ENCODE data around the gene ZBTB24. TPM values are rescaled to one million over a fixed set of nuclear protein-coding genes. Genes with fewer than 3 reads are reported as not detected.

The ZBTB24 gene
- total and polyA plus RNA-seq, 2 experiments from 2014 or later = 3.8 to 6.9 TPM

GRCh38 chr6:109514946-109515345, 31.9 kb upstream of the ZBTB24 start:
- no peak overlapping the region for H3K4me2 ChIP-seq
- H3K9me3 ChIP-seq (ENCODE audit: low read depth) = no peaks in the 10 kb centered on the region
- WGBS (ENCODE audit: low lambda C conversion rate, missing lambda C conversion rate) = 81% methylated on average over 3 of the region's 3 CpGs
- no peaks in the 10 kb centered on the region for H3K27me3 ChIP-seq
- H3K4me3 ChIP-seq = no peak overlapping the region
- H3K4me1 ChIP-seq (ENCODE audit: insufficient read depth) = no peaks in the 10 kb centered on the region
- no peak overlapping the region for H3K27ac ChIP-seq
- H4K20me1 ChIP-seq (ENCODE audit: insufficient read depth, poor library complexity, severe bottlenecking) = no peaks in the 10 kb centered on the region
- TF ChIP-seq EZH2phosphoT487 (IDR thresholded peaks at IDR 0.05; ENCODE audit: low read depth, severe bottlenecking, unreplicated experiment) (no peak), EZH2 (IDR thresholded peaks at IDR 0.05; ENCODE audit: borderline replicate concordance) (no peak), CTCF (IDR thresholded peaks at IDR 0.05; ENCODE audit: poor library complexity) (no peak)
- DNase-seq (ENCODE audit: low spot score) = no peak
- H2AFZ ChIP-seq = no peak overlapping the region
- H3K79me2 ChIP-seq = no peaks in the 10 kb centered on the region
- no peaks in the 10 kb centered on the region for H3K36me3 ChIP-seq (replicated peaks; ENCODE audit: insufficient read depth, low read depth)
- H3K9me2 ChIP-seq (replicated peaks; ENCODE audit: insufficient read depth) = no peaks in the 10 kb centered on the region

- H3K27ac ChIP-seq = no peak overlapping the region
- no peaks in the 10 kb centered on the region for H3K27me3 ChIP-seq
- no peak for DNase-seq (ENCODE audit: low spot score)
- H3K36me3 ChIP-seq (replicated peaks; ENCODE audit: insufficient read depth, low read depth) = no peaks in the 10 kb centered on the region
- H3K4me1 ChIP-seq (ENCODE audit: insufficient read depth) = no peaks in the 10 kb centered on the region
- H3K4me2 ChIP-seq = no peak overlapping the region
- no peak overlapping the region for H3K4me3 ChIP-seq
- no peaks in the 10 kb centered on the region for H3K9me3 ChIP-seq (ENCODE audit: low read depth)
- H4K20me1 ChIP-seq (ENCODE audit: insufficient read depth, poor library complexity, severe bottlenecking) = no peaks in the 10 kb centered on the region
- no peak overlapping the region for H2AFZ ChIP-seq
- no peaks in the 10 kb centered on the region for H3K9me2 ChIP-seq (replicated peaks; ENCODE audit: insufficient read depth)
- TF ChIP-seq CTCF (IDR thresholded peaks at IDR 0.05; ENCODE audit: poor library complexity) = no peak
- no peak for TF ChIP-seq EZH2phosphoT487 (IDR thresholded peaks at IDR 0.05; ENCODE audit: low read depth, severe bottlenecking, unreplicated experiment)
- no peak for TF ChIP-seq EZH2 (IDR thresholded peaks at IDR 0.05; ENCODE audit: borderline replicate concordance)
- WGBS (ENCODE audit: low lambda C conversion rate, missing lambda C conversion rate) = 74% methylated on average over 2 of the region's 2 CpGs
- no peaks in the 10 kb centered on the region for H3K79me2 ChIP-seq
Measured at GRCh38 chr6:109513571-109514071, 30.6 kb upstream of the ZBTB24 start.

GRCh38 chr6:109512271-109512817, 29.3 kb upstream of the ZBTB24 start:
- Histone ChIP-seq H3K36me3 (replicated peaks; ENCODE audit: insufficient read depth, low read depth) (no peaks in the 10 kb centered on the region), H3K27ac (no peak overlapping the region), H3K9me2 (replicated peaks; ENCODE audit: insufficient read depth) (no peaks in the 10 kb centered on the region), H3K4me2 (no peak overlapping the region), H3K79me2 (no peaks in the 10 kb centered on the region), H3K4me1 (ENCODE audit: insufficient read depth) (no peaks in the 10 kb centered on the region), H2AFZ (no peak overlapping the region), H3K9me3 (ENCODE audit: low read depth) (no peaks in the 10 kb centered on the region), H3K27me3 (no peaks in the 10 kb centered on the region), H4K20me1 (ENCODE audit: insufficient read depth, poor library complexity, severe bottlenecking) (no peaks in the 10 kb centered on the region), H3K4me3 (no peak overlapping the region)
- DNase-seq (ENCODE audit: low spot score) = no peak
- 91% methylated on average over 2 of the region's 2 CpGs for WGBS (ENCODE audit: low lambda C conversion rate, missing lambda C conversion rate)
- TF ChIP-seq EZH2 (IDR thresholded peaks at IDR 0.05; ENCODE audit: borderline replicate concordance) (no peak), CTCF (IDR thresholded peaks at IDR 0.05; ENCODE audit: poor library complexity) (no peak), EZH2phosphoT487 (IDR thresholded peaks at IDR 0.05; ENCODE audit: low read depth, severe bottlenecking, unreplicated experiment) (no peak)

Measured in hepatocyte (in vitro differentiated cells).